HepG2 (cell line): ENCODE results near the gene UBTF. TPM values are rescaled to one million over a fixed set of nuclear protein-coding genes. Genes with fewer than 3 reads are reported as not detected.
A peak's percentile ranks its signal among the peaks of the same experiment; 100 is the strongest.

Experiments used
- ARID2 ChIP-seq: sonication (generic); formaldehyde crosslinking; IDR thresholded peaks from 2 replicates; pipeline ENCODE4 v1.8.1; 2022; ENCODE audit warnings: mild to moderate bottlenecking, missing genetic modification reagents, borderline replicate concordance
- GFI1 ChIP-seq: sonication (generic); formaldehyde crosslinking; IDR thresholded peaks from 2 replicates; pipeline ENCODE4 v1.5.0; 2020; ENCODE audit warnings: missing genetic modification reagents, mild to moderate bottlenecking, borderline replicate concordance
- JUN ChIP-seq: sonication (generic); formaldehyde crosslinking; IDR thresholded peaks from 2 replicates; pipeline ENCODE4 v1.4.0; 2020; ENCODE audit warnings: mild to moderate bottlenecking, missing genetic modification reagents
- MEIS1 ChIP-seq: sonication (generic); formaldehyde crosslinking; IDR thresholded peaks from 2 replicates; pipeline ENCODE4 v1.9.0; 2021; ENCODE audit warnings: mild to moderate bottlenecking, missing genetic modification reagents, moderate library complexity, borderline replicate concordance
- RAD21 ChIP-seq: fragments of 450-650 bp; formaldehyde crosslinking; IDR thresholded peaks from 2 replicates; pipeline ENCODE4 v1.5.0; 2020; ENCODE audit warnings: mild to moderate bottlenecking
- ZFP62 ChIP-seq: sonication (generic); formaldehyde crosslinking; IDR thresholded peaks from 2 replicates; pipeline ENCODE4 v1.4.0; 2020; ENCODE audit warnings: missing genetic modification reagents
- ZNF17 ChIP-seq: sonication (generic); formaldehyde crosslinking; IDR thresholded peaks from 2 replicates; pipeline ENCODE4 v1.5.0; 2020; ENCODE audit warnings: mild to moderate bottlenecking, missing genetic modification reagents
- ZNF598 ChIP-seq: sonication (generic); formaldehyde crosslinking; IDR thresholded peaks from 2 replicates; pipeline ENCODE4 v1.5.1; 2020; ENCODE audit warnings: mild to moderate bottlenecking, missing genetic modification reagents, borderline replicate concordance
- ZNF619 ChIP-seq: sonication (generic); formaldehyde crosslinking; IDR thresholded peaks from 2 replicates; pipeline ENCODE4 v1.4.0; 2020; ENCODE audit warnings: mild to moderate bottlenecking, missing genetic modification reagents
- ZNF713 ChIP-seq: sonication (generic); formaldehyde crosslinking; IDR thresholded peaks from 2 replicates; pipeline ENCODE4 v1.4.0; 2020; ENCODE audit warnings: mild to moderate bottlenecking, missing genetic modification reagents
- polyA plus RNA-seq, 8 experiments: library from polyadenylated mRNA; depleted of rRNA in 3 of 8; stranded (reverse) in 7 of 8; unstranded in 1 of 8; fragments of >200 nt; fragmentation: Illumina TruSeq in 4 of 8; extraction: Trizol in 4 of 8; gene quantifications; 2 replicates each; pipeline versions ENCODE4 v1.2.1 to v1.2.3, GENCODE V29; 2011 to 2016; ENCODE audit warnings: low read depth in 4 of 8, missing spikeins in 1 of 8, mixed read lengths in 1 of 8; ENCODE audit not compliant: insufficient read depth in 1 of 8
- total RNA-seq, 5 experiments: library from RNA; depleted of rRNA; stranded (reverse); fragments of >200 nt; fragmentation: Illumina TruSeq; extraction: Trizol; gene quantifications; 2 replicates each; pipeline ENCODE4 v1.2.3, GENCODE V29; 2016; ENCODE audit warnings: low read depth in 1 of 5
- TF ChIP-seq, protein P1 (sequence below): sonication (generic); formaldehyde crosslinking; IDR thresholded peaks from 2 replicates; pipeline ENCODE4 v1.5.0; 2020; ENCODE audit warnings: missing genetic modification reagents
- TF ChIP-seq, protein P2 (sequence below): sonication (generic); formaldehyde crosslinking; IDR thresholded peaks from 2 replicates; pipeline ENCODE4 v1.4.0; 2020; ENCODE audit warnings: missing genetic modification reagents, low read depth, mild to moderate bottlenecking, borderline replicate concordance
- TF ChIP-seq, protein P3 (sequence below): sonication (generic); formaldehyde crosslinking; IDR thresholded peaks from 2 replicates; pipeline ENCODE4 v1.9.0; 2021; ENCODE audit warnings: missing genetic modification reagents, borderline replicate concordance
- TF ChIP-seq, protein P4 (sequence below): sonication (generic); formaldehyde crosslinking; IDR thresholded peaks from 2 replicates; pipeline ENCODE4 v1.4.0; 2020; ENCODE audit warnings: mild to moderate bottlenecking, missing genetic modification reagents
- TF ChIP-seq, protein P5 (sequence below): sonication (generic); formaldehyde crosslinking; IDR thresholded peaks from 2 replicates; pipeline ENCODE4 v1.8.0; 2023; ENCODE audit warnings: mild to moderate bottlenecking, missing genetic modification reagents
- TF ChIP-seq, protein P6 (sequence below): sonication (generic); formaldehyde crosslinking; IDR thresholded peaks from 2 replicates; pipeline ENCODE4 v1.4.0; 2020; ENCODE audit warnings: missing genetic modification reagents
- TF ChIP-seq, protein P7 (sequence below): sonication (generic); formaldehyde crosslinking; conservative IDR thresholded peaks from 2 replicates; pipeline ENCODE4 v1.8.0; 2022; ENCODE audit warnings: mild to moderate bottlenecking, moderate library complexity, missing genetic modification reagents

Gene UBTF
- total and polyA plus RNA-seq, 2 of the 13 experiments (the other 11 are each of a cell fraction or from before 2014, with no cell fraction given) = 15.2 to 60.9 TPM

DNA sequence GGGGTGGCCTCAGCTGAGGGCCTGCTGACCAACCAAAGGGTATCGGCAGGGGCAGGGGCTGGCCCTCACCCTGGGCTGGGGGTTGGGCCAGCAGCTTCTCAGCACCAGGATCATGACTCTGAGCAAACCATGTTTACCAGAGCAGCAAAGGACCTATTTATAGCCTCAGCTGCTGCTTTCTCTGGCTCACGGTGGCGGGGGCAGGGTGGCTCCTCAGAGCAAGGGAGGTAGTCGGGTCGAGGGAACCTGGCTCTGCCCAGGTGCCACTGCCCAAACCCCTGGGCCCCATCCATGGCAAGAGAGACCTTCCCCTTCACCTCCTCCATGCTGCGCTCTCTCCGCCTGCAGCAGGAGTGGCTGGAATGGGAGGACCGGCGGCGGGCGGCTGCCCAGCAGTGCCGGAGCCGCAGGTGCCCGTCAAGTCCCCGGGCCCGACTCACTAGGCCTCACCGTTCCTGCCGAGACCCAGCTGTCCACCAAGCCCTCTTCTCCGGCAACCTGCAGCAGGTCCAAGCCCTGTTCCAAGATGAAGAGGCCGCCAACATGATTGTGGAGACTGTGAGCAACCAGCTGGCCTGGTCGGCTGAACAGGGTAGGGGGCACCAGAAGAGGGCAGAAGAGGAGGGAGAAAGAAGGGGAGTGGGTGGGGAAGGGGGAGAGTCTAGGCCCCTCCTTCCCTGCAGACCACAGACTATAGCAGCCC, 48.8 kb downstream of the UBTF start, which contains the start of gene ASB16 (continued):
- TF ChIP-seq, protein P1, sequence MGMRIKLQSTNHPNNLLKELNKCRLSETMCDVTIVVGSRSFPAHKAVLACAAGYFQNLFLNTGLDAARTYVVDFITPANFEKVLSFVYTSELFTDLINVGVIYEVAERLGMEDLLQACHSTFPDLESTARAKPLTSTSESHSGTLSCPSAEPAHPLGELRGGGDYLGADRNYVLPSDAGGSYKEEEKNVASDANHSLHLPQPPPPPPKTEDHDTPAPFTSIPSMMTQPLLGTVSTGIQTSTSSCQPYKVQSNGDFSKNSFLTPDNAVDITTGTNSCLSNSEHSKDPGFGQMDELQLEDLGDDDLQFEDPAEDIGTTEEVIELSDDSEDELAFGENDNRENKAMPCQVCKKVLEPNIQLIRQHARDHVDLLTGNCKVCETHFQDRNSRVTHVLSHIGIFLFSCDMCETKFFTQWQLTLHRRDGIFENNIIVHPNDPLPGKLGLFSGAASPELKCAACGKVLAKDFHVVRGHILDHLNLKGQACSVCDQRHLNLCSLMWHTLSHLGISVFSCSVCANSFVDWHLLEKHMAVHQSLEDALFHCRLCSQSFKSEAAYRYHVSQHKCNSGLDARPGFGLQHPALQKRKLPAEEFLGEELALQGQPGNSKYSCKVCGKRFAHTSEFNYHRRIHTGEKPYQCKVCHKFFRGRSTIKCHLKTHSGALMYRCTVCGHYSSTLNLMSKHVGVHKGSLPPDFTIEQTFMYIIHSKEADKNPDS (CRISPR knock-in tag) = no peak
- TF ChIP-seq ZNF598 (CRISPR knock-in tag) (peak; percentile 53; the same call in 1 of the 2 replicates), ZNF17 (CRISPR knock-in tag) (no peak), ZNF713 (0 out of 2 replicates have a peak, but pooled peaks have one; percentile 69), RAD21 (CRISPR knock-in tag) (no peak), ZNF619 (peak; percentile 51; the same call in 1 of the 2 replicates), MEIS1 (CRISPR knock-in tag) (no peak), JUN (CRISPR knock-in tag) (0 out of 2 replicates have a peak, but pooled peaks have one; percentile 17), GFI1 (CRISPR knock-in tag) (no peak), ZFP62 (CRISPR knock-in tag) (no peak), ARID2 (CRISPR knock-in tag) (no peak; the same call in 1 of the 2 replicates)
- TF ChIP-seq, protein P2, sequence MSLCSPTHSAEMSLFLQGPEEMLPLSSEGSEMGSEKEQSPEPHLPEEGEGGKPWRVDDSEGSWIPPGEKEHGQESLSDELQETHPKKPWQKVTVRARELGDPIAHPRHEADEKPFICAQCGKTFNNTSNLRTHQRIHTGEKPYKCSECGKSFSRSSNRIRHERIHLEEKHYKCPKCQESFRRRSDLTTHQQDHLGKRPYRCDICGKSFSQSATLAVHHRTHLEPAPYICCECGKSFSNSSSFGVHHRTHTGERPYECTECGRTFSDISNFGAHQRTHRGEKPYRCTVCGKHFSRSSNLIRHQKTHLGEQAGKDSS (CRISPR knock-in tag) = no peak; the same call in 1 of the 2 replicates
- TF ChIP-seq, protein P3, sequence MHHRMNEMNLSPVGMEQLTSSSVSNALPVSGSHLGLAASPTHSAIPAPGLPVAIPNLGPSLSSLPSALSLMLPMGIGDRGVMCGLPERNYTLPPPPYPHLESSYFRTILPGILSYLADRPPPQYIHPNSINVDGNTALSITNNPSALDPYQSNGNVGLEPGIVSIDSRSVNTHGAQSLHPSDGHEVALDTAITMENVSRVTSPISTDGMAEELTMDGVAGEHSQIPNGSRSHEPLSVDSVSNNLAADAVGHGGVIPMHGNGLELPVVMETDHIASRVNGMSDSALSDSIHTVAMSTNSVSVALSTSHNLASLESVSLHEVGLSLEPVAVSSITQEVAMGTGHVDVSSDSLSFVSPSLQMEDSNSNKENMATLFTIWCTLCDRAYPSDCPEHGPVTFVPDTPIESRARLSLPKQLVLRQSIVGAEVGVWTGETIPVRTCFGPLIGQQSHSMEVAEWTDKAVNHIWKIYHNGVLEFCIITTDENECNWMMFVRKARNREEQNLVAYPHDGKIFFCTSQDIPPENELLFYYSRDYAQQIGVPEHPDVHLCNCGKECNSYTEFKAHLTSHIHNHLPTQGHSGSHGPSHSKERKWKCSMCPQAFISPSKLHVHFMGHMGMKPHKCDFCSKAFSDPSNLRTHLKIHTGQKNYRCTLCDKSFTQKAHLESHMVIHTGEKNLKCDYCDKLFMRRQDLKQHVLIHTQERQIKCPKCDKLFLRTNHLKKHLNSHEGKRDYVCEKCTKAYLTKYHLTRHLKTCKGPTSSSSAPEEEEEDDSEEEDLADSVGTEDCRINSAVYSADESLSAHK (CRISPR knock-in tag) = no peak
- TF ChIP-seq, protein P4, sequence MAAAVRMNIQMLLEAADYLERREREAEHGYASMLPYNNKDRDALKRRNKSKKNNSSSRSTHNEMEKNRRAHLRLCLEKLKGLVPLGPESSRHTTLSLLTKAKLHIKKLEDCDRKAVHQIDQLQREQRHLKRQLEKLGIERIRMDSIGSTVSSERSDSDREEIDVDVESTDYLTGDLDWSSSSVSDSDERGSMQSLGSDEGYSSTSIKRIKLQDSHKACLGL (CRISPR knock-in tag) = no peak
- TF ChIP-seq, protein P5, sequence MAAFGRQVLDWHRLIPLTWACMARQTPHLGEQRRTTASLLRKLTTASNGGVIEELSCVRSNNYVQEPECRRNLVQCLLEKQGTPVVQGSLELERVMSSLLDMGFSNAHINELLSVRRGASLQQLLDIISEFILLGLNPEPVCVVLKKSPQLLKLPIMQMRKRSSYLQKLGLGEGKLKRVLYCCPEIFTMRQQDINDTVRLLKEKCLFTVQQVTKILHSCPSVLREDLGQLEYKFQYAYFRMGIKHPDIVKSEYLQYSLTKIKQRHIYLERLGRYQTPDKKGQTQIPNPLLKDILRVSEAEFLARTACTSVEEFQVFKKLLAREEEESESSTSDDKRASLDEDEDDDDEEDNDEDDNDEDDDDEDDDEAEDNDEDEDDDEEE (CRISPR knock-in tag) = no peak
- TF ChIP-seq, protein P6, sequence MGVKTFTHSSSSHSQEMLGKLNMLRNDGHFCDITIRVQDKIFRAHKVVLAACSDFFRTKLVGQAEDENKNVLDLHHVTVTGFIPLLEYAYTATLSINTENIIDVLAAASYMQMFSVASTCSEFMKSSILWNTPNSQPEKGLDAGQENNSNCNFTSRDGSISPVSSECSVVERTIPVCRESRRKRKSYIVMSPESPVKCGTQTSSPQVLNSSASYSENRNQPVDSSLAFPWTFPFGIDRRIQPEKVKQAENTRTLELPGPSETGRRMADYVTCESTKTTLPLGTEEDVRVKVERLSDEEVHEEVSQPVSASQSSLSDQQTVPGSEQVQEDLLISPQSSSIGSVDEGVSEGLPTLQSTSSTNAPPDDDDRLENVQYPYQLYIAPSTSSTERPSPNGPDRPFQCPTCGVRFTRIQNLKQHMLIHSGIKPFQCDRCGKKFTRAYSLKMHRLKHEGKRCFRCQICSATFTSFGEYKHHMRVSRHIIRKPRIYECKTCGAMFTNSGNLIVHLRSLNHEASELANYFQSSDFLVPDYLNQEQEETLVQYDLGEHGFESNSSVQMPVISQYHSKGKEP (CRISPR knock-in tag) = no peak
- TF ChIP-seq, protein P7, sequence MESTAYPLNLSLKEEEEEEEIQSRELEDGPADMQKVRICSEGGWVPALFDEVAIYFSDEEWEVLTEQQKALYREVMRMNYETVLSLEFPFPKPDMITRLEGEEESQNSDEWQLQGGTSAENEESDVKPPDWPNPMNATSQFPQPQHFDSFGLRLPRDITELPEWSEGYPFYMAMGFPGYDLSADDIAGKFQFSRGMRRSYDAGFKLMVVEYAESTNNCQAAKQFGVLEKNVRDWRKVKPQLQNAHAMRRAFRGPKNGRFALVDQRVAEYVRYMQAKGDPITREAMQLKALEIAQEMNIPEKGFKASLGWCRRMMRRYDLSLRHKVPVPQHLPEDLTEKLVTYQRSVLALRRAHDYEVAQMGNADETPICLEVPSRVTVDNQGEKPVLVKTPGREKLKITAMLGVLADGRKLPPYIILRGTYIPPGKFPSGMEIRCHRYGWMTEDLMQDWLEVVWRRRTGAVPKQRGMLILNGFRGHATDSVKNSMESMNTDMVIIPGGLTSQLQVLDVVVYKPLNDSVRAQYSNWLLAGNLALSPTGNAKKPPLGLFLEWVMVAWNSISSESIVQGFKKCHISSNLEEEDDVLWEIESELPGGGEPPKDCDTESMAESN (CRISPR knock-in tag) = no peak
